Activated T-helper 2 cell treated with anti-CD3 and anti-CD28 coated beads, Interferon-gamma antibody, Interleukin-2, Interleukin-4, amounts not matched to agents 10 μg/mL and 5 μg/mL and 100 μg/mL, durations not matched to agents 14 hours and 24 hours and 36 hours (primary cell): ENCODE results near the gene TMEM18. TPM values are rescaled to one million over a fixed set of nuclear protein-coding genes. Genes with fewer than 3 reads are reported as not detected.

Source experiments
- DNase-seq: peaks from one replicate; pipeline ENCODE4 v3.0.0; 2021; ENCODE audit warnings: low spot score
- H3K27ac Mint-ChIP-seq: one replicate; pipeline ENCODE4 v1.8.0; 2021; ENCODE audit warnings: mixed read lengths
- H3K27me3 Mint-ChIP-seq: one replicate; pipeline ENCODE4 v1.8.0; 2021; ENCODE audit warnings: low read depth, mixed read lengths
- H3K36me3 Mint-ChIP-seq: one replicate; pipeline ENCODE4 v1.8.0; 2021; ENCODE audit warnings: low read depth, mixed read lengths
- H3K4me1 Mint-ChIP-seq: one replicate; pipeline ENCODE4 v1.8.0; 2021; ENCODE audit warnings: low read depth, mixed read lengths
- H3K4me3 Mint-ChIP-seq: one replicate; pipeline ENCODE4 v1.8.0; 2021; ENCODE audit warnings: low read depth, mild to moderate bottlenecking, moderate library complexity, mixed read lengths
- H3K9me3 Mint-ChIP-seq: one replicate; pipeline ENCODE4 v1.8.0; 2021; ENCODE audit warnings: mixed read lengths
- intact Hi-C: fragments of 100-400 bp; cut with micrococcal nuclease; formaldehyde crosslinking; loops from one replicate; pipeline ENCODE4 v1.15.1; 2023
- total RNA-seq: library from RNA; stranded (reverse); gene quantifications from 2 replicates; pipeline ENCODE4 v1.2.3, GENCODE V29; 2022

Gene TMEM18
- total RNA-seq, 1 donor from 2014 or later, result 26.3 TPM

GRCh38 chr2:630451-631320 is 46.5 kb downstream of the TMEM18 start:
- peaks cover 4% of the 10 kb centered on the region for H3K9me3 Mint-ChIP-seq

GRCh38 chr2:629961-630360 is 47.2 kb downstream of the TMEM18 start:
- Mint-ChIP-seq H3K9me3 (peaks cover 4% of the 10 kb centered on the region), H3K36me3 (no peaks in the 10 kb centered on the region), H3K27me3 (peaks cover 17% of the 10 kb centered on the region), H3K27ac (no peak overlapping the region), H3K4me1 (no peaks in the 10 kb centered on the region), H3K4me3 (no peak overlapping the region)
- DNase-seq, result no peak
- intact Hi-C loops, result loop anchor here (10.0 kb wide), 1 partner anchor 385 kb away; no protein-coding TSS in a partner anchor

More at GRCh38 chr2:630451-631320, 46.5 kb downstream of the TMEM18 start:
- peaks cover 17% of the 10 kb centered on the region for H3K27me3 Mint-ChIP-seq
- DNase-seq, result no peak
- H3K27ac Mint-ChIP-seq, result no peak overlapping the region
- H3K36me3 Mint-ChIP-seq, result no peaks in the 10 kb centered on the region
- H3K4me1 Mint-ChIP-seq, result no peaks in the 10 kb centered on the region
- no peak overlapping the region for H3K4me3 Mint-ChIP-seq
- intact Hi-C loops, result loop anchor here (10.0 kb wide), 1 partner anchor 386 kb away; no protein-coding TSS in a partner anchor

GRCh38 chr2:628651-629050 is 48.6 kb downstream of the TMEM18 start:
- intact Hi-C loops, result no loop called here
- no peak for DNase-seq
- H3K36me3 Mint-ChIP-seq, result no peaks in the 10 kb centered on the region
- peaks cover 4% of the 10 kb centered on the region for H3K9me3 Mint-ChIP-seq
- H3K4me3 Mint-ChIP-seq, result no peak overlapping the region
- H3K4me1 Mint-ChIP-seq, result no peaks in the 10 kb centered on the region
- peaks cover 13% of the 10 kb centered on the region for H3K27me3 Mint-ChIP-seq
- H3K27ac Mint-ChIP-seq, result no peak overlapping the region

- peaks cover 6% of the 10 kb centered on the region for H3K27me3 Mint-ChIP-seq
- no peak for DNase-seq
- H3K27ac Mint-ChIP-seq, result no peak overlapping the region
- H3K4me3 Mint-ChIP-seq, result no peak overlapping the region
- intact Hi-C loops, result no loop called here
- H3K36me3 Mint-ChIP-seq, result no peaks in the 10 kb centered on the region
- no peaks in the 10 kb centered on the region for H3K4me1 Mint-ChIP-seq
- peaks cover 4% of the 10 kb centered on the region for H3K9me3 Mint-ChIP-seq
Measured at GRCh38 chr2:627926-628560, 49.2 kb downstream of the TMEM18 start.

GRCh38 chr2:627340-627709 is 49.9 kb downstream of the TMEM18 start:
- Mint-ChIP-seq H3K27ac (no peak overlapping the region), H3K4me1 (no peaks in the 10 kb centered on the region), H3K9me3 (peaks cover 4% of the 10 kb centered on the region), H3K4me3 (no peak overlapping the region), H3K27me3 (peaks cover 2% of the 10 kb centered on the region), H3K36me3 (no peaks in the 10 kb centered on the region)
- intact Hi-C loops, result no loop called here
- no peak for DNase-seq

GRCh38 chr2:626491-627339 is 50.5 kb downstream of the TMEM18 start:
- H3K27ac Mint-ChIP-seq, result no peak overlapping the region
- no peak overlapping the region for H3K4me3 Mint-ChIP-seq
- peaks cover 2% of the 10 kb centered on the region for H3K9me3 Mint-ChIP-seq
- intact Hi-C loops, result no loop called here
- DNase-seq, result no peak
- H3K4me1 Mint-ChIP-seq, result no peaks in the 10 kb centered on the region
- no peaks in the 10 kb centered on the region for H3K36me3 Mint-ChIP-seq
- peaks cover 1% of the 10 kb centered on the region for H3K27me3 Mint-ChIP-seq

- Mint-ChIP-seq H3K4me3 (no peak overlapping the region), H3K36me3 (no peaks in the 10 kb centered on the region), H3K27me3 (no peaks in the 10 kb centered on the region), H3K9me3 (no peaks in the 10 kb centered on the region), H3K27ac (no peak overlapping the region), H3K4me1 (no peaks in the 10 kb centered on the region)
- intact Hi-C loops, result no loop called here
- no peak for DNase-seq
Measured at GRCh38 chr2:625415-626333, 51.5 kb downstream of the TMEM18 start.

- DNase-seq, result no peak
- Mint-ChIP-seq H3K4me1 (no peaks in the 10 kb centered on the region), H3K36me3 (no peaks in the 10 kb centered on the region), H3K27me3 (no peaks in the 10 kb centered on the region), H3K4me3 (no peak overlapping the region), H3K27ac (no peak overlapping the region), H3K9me3 (no peaks in the 10 kb centered on the region)
- intact Hi-C loops, result no loop called here
Measured at GRCh38 chr2:624551-625347, 52.5 kb downstream of the TMEM18 start.

GRCh38 chr2:624096-624495 is 53.1 kb downstream of the TMEM18 start:
- no peaks in the 10 kb centered on the region for H3K4me1 Mint-ChIP-seq

GRCh38 chr2:623130-623922 is 53.9 kb downstream of the TMEM18 start:
- H3K4me1 Mint-ChIP-seq, result no peaks in the 10 kb centered on the region
- intact Hi-C loops, result no loop called here
- H3K36me3 Mint-ChIP-seq, result no peaks in the 10 kb centered on the region
- H3K9me3 Mint-ChIP-seq, result peaks cover under 1% of the 10 kb centered on the region
- no peaks in the 10 kb centered on the region for H3K27me3 Mint-ChIP-seq
- no peak for DNase-seq
- no peak overlapping the region for H3K4me3 Mint-ChIP-seq
- H3K27ac Mint-ChIP-seq, result no peak overlapping the region

More at GRCh38 chr2:624096-624495, 53.1 kb downstream of the TMEM18 start:
- DNase-seq, result no peak
- H3K27ac Mint-ChIP-seq, result no peak overlapping the region
- no peak overlapping the region for H3K4me3 Mint-ChIP-seq
- no peaks in the 10 kb centered on the region for H3K36me3 Mint-ChIP-seq
- H3K9me3 Mint-ChIP-seq, result no peaks in the 10 kb centered on the region
- intact Hi-C loops, result no loop called here
- no peaks in the 10 kb centered on the region for H3K27me3 Mint-ChIP-seq

GRCh38 chr2:622357-622756 is 54.8 kb downstream of the TMEM18 start:
- no peak overlapping the region for H3K4me3 Mint-ChIP-seq
- no peak overlapping the region for H3K27ac Mint-ChIP-seq
- no peaks in the 10 kb centered on the region for H3K36me3 Mint-ChIP-seq
- no peak for DNase-seq
- peaks cover 3% of the 10 kb centered on the region for H3K9me3 Mint-ChIP-seq
- H3K4me1 Mint-ChIP-seq, result no peaks in the 10 kb centered on the region
- intact Hi-C loops, result no loop called here
- H3K27me3 Mint-ChIP-seq, result no peaks in the 10 kb centered on the region
